HG03103 (cell line): Measurements from ENCODE around the gene KLC1.
A peak's percentile ranks its signal among the peaks of the same experiment; 100 is the strongest.
"Not testable (repeated sequence)": the region's sequence is repeated elsewhere in the genome, so short reads cannot be mapped to it uniquely, and the experiment has no call there.

Experiments
- ATAC-seq: cut with Tn5 transposase; IDR thresholded peaks from one replicate; pipeline ENCODE4 v1.9.1; 2021; ENCODE audit warnings: low read depth; ENCODE audit not compliant: unreplicated experiment

KLC1 gene

DNA sequence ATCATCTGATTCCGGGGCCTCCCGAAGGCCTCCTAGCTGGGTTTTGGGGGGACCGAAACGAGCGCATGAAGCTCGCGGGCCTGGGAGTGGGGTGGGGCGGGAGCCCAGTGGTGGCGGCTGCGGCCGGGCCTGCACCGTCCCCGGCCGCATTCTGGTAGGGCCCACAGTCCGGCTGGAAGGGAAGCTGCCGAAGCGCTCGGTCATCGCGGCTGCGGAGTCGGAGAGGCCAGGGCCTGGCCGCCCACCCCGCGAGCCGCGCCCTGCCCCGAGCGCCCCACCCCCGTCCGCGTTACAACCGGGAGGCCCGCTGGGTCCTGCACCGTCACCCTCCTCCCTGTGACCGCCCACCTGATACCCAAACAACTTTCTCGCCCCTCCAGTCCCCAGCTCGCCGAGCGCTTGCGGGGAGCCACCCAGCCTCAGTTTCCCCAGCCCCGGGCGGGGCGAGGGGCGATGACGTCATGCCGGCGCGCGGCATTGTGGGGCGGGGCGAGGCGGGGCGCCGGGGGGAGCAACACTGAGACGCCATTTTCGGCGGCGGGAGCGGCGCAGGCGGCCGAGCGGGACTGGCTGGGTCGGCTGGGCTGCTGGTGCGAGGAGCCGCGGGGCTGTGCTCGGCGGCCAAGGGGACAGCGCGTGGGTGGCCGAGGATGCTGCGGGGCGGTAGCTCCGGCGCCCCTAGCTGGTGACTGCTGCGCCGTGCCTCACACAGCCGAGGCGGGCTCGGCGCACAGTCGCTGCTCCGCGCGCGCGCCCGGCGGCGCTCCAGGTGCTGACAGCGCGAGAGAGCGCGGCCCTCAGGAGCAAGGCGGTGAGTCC is at the start of gene KLC1:
Gene KLC1 (plus strand): TSS at position 528 of the 819 bp plus-strand sequence. CDS start 25,354 bp downstream, outside the sequence.
- ATAC-seq: peak; percentile 42

DNA sequence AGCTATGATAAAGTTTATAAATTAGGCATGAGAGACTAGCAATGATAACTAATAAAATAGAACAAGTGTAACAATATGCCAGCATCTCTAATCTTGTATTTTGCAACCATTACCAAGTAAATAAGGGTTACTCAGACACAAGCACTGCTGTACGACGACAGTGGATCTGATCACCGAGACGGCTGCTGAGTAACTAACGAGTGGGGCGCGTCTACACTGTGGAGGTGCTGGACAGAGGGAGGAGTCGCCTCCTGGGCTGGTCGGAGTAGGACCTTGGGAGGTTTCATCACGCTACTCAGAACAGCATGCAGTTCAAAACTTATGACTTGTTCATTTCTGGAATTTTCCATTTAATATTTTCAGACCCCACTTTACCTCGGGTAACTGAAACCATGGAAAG is 47.8 kb upstream of the KLC1 start:
- ATAC-seq: no peak

DNA sequence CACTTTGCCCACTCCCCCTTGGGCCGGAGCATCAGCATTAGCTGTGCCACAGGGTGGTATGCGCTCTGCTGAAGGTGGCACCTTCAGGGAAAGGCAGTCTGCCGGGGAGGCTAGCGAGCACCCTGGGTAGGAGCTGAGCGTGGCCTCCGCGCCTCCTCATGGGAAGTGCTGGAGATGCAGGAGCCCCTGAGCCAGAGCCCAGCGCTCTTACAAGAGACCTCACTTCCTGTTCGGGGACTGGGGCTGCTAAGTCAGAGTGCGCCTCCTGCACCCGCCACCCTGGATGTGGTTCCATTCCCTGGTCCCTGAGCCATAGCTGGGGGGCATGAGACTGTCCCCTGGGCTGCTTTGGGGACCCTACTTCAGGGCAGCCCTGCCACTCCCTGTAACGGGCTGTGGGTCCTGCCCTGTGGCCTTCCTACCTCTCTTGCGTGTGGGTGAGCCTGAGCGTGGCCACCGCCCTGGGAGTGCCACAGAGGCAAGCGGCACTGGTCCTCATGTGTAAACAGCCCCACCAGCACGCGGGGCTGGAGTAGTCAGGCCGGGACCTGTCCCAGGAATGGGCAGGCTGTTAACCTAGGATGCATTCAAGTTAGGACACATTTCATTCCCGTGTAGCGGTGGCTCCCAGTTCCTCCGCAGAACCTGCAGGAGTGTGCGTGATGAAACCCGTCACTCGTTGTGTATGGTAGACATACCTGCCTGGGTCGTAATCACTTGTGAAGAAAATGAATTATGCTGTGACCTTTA is 46.9 kb upstream of the KLC1 start:
- no peak for ATAC-seq

DNA sequence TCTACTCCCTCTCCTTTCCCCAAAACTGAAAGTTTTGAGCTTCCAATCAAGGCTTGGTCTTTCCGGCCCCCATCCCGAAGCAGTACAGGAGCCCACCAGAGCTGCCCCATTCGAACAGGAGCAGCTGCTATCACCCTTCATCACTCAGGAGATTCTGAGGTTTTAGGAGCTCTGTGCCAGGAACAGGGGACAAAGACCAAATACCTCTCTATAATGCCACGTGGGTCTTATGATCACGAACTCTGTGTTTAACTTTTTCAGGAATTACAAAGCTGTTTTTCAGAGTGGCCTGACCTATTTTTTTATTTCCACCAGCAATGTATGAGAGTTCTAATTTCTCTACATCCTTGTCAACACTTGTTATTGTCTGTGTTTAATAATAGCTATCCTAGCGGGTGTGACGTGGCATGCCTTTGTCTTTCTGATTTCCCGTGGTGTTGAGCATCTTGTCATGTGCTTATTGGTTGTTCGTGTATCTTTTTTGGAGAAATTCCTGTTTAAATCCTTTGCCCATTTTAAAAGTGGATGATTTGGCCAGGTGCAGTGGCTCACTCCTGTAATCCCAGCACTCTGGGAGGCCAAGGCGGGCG is 44.6 kb upstream of the KLC1 start:
- no peak for ATAC-seq

DNA sequence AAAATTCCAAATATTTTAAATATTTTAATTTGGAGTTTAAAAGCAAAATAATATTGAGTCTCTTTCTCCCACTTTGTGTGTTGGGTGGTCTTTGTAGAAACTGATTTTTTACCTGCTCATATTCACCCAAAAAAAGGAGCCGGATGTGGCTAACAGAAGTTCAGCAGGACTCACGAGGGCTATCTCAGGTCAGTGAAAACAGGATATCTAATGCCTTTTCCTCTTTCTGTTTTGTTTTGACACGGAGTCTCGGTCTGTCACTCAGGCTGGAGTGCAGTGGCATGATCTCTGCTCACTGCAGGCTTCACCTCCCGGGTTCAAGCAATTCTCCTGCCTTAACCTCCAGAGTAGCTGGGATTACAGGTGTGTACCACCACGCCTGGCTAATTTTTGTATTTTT is 35.4 kb upstream of the KLC1 start:
- peak; percentile 89 for ATAC-seq

DNA sequence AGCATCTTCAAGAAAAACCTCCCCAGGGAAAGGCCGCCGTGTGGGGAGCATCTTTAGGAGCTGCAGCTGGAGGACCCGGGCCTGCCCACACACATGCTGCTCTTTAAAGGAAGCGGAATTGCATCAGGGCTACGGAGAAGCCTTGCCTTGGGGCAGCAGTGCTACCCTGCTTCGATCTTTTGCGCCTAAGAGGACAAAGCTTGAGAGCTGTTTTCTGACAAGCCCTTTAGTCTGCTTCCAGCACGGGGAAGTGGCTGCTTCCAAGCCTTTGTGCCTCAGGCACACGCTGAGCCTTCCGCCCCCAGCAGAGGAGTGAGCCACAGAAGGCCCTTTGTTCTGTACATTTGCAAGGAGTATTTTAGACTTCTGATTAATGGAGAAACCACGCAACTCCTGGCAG is 34.7 kb upstream of the KLC1 start:
- no peak for ATAC-seq

DNA sequence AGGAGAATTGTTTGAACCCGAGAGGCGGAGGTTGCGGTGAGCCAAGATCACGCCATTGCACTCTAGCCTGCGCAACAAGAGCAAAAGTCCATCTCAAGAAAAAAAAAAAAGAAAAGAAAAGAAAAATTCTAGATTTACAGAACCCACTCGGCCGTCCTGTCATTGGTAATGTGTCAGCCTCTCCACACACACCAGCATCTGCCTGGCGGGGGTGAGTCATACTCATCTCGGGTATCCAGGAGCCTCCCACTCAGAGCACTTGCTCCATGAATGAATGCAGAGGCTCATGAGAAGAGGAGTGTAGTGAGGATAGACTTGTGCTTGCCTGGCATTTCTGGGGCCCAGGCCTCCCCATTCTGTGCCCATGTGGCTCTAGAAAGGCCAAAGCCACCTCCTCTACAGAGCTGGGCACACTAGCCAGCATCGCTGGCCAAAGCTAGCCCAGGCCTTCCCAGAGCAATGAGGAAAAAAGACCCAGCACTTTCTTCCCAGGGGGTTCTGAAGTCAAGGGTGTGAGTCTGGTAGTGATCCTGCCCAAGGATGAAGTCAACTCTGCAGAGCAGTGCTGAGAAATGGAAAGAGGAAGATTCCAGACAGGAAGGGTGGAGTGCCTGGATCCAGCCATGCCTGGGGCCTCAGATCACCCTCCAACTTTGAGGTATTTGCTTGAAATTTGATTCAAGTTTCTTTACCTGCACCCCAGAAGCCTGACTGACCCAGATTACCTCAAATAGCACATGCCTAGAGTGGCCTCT is 31.2 kb upstream of the KLC1 start:
- no peak for ATAC-seq

DNA sequence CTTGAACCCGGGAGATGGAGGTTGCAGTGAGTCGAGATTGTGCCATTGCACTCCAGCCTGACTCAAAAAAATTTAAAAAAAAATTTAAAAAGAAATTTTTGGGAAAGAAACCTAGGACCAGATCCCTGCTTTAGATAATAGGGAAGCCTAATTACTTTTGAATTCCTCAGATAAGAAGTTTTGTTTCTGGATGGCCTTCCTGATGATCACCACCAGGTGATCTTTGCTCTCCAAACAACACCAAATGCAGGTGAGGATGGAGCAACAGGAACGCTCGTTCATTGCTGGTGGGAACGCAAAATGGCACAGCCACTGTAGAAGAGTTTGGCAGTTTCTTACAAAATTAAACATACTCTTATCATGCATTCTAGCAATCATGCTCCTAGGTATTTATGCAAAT is 28.5 kb upstream of the KLC1 start:
- ATAC-seq: no peak

DNA sequence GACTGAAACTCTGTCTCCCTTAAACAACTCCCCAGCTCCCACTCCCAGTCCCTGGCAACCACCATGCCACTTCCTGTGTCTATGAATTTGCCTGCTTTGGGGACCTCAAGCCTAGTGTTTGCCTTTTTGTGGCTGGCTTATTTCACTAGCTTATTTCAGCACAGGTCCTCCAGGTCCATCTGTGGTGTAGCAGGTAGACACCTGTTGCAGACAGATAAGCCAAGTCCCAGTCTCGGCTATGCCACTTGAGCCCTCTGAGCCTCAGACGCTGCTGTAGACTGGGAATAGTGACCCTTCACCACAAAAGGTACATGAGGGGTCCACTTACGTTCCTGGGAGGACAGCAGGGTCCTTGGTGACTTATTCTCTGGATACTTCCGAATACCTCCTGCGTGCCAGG is 24.4 kb upstream of the KLC1 start:
- no peak for ATAC-seq

DNA sequence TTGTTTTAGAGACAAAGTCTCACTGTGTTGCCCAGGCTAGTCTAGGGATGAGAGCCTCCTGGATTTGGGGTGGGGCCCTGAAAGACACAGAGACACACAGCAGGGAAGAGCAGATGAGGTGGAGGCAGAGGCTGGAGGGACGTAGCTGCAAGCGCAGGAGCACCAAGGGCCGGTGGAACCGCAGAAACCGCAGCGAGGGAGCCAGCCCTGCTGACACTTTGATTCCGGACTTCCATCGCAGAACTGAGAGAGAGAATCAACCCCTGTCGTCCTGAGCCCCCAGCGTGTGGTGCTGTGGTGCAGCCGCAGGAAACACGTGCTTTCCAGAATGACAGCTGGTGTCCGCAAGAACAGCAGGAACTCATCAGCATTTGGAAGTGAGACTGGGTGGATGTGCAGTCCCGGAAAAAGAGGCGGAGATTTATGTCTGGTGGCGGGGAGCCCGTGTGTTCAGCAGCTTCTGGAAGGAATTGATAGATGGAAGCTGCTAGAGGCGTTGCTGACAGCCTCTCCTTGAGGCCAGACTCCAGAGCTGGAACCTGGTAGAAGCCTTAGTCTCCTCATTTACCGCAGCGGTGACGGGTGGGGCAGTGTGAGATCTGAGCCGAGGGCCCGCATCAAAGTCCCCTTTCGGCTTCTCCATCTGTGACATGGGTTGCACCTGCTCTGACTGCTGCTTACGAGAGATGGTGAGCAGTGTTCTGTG is 21.9 kb upstream of the KLC1 start:
- ATAC-seq: peak; percentile 67

DNA sequence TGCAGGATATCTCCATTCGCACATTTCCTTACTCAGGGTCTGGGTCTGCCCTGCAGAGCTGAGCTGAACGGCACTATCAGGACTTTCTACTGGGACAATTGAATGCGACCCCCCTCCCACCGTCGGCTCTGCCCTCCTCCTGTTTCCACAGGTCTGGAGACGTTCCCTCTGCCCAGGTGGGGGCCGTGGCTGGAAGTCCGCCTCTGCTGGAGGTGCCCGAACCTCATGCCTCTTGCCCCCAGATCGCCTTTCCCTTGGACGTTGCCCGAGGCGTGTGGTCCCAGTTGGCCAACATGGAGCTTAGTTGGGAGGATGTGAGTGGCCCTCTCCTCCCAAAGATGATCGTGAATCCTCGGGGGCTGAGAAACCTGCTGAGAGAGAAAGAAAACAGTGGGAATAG is 21.2 kb upstream of the KLC1 start:
- ATAC-seq: no peak

DNA sequence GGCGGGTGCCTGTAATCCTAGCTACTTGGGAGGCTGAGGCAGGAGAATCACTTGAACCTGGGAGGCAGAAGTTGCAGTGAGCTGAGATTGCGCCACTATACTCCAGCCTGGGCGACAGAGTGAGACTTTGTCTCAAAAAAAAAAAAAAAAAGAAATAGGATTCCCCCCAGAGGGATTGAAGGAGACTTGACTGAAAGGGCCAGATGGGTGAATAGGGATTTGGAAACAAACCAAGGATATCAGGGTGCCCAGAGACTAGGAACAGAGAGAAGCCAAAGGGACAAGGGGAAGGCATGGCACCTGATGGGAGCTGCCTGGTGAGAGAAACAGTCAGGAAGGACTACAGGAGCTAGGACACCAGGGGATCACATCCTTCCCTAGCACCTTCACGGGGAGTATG is 19.9 kb upstream of the KLC1 start:
- not testable (repeated sequence) for ATAC-seq

DNA sequence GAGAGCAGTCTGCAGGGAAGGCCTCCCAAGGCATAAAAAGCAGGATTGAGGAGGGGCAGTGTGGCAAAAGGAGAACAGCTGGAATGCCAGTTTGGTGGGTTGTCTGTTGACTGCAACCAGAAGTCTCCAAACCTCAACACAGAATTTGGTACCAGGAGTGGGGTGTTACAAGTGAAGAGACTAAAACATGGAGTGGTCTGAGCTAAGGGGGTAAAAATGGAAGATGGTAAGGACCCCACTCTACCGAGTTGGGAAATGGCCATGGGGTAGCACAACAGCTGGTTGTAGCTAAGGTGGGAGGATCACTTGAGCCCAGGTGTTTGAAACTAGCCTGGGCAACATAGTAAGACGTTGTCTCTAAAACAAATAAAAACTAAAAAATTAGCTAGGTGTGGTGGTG is 17.8 kb upstream of the KLC1 start:
- ATAC-seq: no peak

DNA sequence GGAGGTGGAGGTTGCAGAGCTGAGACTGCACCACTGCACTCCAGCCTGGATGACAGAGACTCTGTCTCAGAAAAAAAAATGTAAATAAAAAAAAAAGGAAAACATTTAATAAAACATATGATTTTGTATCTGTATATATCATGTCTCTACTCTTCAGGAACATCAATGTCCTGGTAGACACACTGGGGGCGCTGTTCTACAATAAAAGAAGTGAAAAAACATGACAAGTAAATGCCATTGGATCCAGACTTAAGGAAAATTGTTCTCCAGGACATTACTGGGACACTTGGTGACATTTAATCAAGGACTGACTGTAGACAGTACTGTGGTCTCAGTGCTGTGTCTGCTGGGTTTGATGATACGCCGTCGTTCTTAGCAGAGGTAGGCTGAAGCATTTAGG is 15.5 kb upstream of the KLC1 start:
- ATAC-seq: no peak

DNA sequence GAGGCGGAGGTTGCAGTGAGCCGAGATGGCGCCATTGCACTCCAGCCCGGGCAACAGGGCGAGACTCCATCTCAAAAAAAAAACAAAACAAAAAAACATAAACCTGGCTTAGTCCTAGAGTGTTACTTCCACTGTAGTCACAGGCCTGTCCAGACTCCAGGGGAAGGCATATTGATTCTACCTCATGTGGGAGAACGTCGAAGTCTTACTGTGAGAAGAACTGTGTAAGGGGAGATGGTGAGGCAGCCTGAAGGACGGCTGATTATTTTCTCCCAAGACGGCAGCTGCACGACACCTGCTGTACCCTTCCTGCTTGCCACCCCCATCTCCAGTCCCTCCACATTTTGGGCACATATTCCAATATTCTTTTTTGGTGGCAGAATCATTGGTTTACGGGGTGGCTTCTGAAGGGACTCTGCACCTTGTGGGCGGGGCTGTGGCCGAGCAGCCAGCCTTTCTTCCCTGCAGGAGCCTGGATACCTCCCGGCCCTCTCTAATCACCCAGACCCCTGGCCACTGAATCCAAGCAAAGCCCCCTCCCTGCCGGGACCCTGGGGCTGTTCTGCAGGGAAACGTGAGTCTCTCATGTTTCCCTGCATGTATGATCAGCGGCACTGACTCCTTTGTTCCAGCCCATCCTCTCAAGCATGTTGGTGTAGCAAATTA is 12.2 kb upstream of the KLC1 start:
- no peak for ATAC-seq

DNA sequence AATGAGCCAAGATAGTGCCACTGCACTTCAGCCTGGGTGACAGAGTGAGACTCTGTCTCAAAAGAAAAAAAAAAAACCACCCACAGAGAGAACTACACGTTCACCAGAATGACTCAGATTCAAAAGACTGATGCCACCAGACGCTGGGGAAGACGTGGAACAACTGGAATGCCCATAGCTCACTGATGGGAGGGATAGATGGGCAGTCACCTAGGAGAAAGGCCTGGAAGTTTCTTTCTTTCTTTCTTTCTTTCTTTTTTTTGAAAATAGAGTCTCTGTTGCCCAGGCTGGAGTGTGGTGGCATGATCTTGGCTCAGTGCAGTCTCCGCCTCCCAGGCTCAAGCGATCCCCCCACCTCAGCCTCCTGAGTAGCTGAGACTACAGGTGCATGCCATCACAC is 10.0 kb upstream of the KLC1 start:
- ATAC-seq: no peak

DNA sequence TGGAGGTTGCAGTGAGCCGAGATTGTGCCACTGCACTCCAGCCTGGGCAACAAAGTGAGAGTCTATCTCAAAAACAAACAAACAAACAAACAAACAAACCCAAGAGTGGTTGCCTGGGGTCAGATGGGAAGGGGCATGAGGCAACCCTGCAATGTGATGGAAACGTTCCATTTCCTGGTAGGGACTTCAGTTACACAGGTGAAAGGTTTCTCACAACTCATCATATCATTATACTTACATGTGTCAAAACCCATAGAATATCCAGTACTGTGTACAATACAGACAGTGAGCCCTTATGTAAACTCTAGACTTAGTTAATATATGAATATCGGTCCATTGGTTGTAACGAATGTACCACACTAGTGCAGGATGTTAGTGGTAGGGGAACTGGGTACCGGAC is 7.2 kb upstream of the KLC1 start:
- no peak for ATAC-seq

DNA sequence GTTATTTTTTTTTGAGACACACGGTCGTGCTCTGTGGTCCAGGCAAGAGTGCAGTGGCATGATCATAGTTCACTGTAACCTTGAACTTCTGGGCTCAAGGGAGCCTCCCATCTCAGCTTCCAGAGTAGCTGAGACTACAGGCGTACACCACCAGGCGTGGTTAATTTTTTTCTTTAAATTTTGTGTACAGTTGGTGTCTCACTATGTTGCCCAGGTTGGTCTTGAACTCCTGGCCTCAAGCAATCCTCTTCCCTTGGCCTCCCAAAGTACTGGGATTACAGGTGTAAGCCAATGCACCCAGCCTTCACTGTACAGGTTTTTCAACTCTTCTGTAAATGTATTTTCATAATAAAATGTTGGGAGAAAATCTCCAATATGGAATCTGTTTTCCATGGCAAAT is 5.7 kb upstream of the KLC1 start:
- ATAC-seq: no peak

DNA sequence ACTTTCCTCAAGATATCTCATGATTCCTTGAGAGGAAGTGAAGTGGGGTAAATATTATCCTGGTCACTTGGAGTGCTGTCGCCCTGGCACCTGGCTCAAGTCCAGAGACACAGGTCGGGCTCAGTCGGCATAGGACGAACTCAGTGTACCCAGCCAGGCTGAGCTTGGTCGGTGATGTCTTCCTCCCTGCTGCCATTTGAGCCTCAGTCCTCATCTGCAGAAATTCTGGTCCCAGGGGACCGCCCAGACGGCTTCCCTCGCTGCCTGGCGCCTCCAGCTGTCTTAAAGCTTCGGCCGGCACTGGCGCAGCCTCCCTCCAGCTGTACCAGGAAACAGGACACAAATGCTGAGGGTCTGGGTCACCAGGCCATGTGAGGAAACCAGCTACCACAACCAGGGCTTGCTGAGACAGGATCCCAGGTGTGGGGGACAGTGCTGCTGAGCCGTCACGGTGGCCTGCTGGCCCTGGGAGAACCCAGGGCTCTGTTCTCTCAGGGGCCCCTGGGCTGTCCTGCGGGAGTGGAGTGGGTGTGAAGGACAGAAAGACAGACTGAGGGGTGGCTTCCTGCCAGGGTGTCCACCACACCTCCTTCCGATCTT is 5.0 kb upstream of the KLC1 start:
- no peak for ATAC-seq
